HG03575 (cell line): Measurements from ENCODE around the gene ECE1.

Source experiments
- ATAC-seq: cut with Tn5 transposase; IDR thresholded peaks from one replicate; pipeline ENCODE4 v1.9.1; 2021; ENCODE audit not compliant: unreplicated experiment, insufficient number of reproducible peaks, low FRiP score; ENCODE audit errors: extremely low read depth

Gene ECE1

GRCh38 chr1:21289700-21290545, at the start of gene ECE1:
Gene ECE1 (minus strand): TSS chr1:21290463. CDS start chr1:21290414, 49 bp downstream.
- ATAC-seq, result no peak

GRCh38 chr1:21339356-21340229, 49.3 kb upstream of the ECE1 start:
- no peak for ATAC-seq

- no peak for ATAC-seq
Measured at GRCh38 chr1:21338573-21339355, 48.5 kb upstream of the ECE1 start.

GRCh38 chr1:21337928-21338572, 47.8 kb upstream of the ECE1 start:
- ATAC-seq, result no peak

- no peak for ATAC-seq
Measured at GRCh38 chr1:21337454-21337927, 47.2 kb upstream of the ECE1 start.

GRCh38 chr1:21337010-21337437, 46.8 kb upstream of the ECE1 start:
- no peak for ATAC-seq

GRCh38 chr1:21335750-21336224, 45.5 kb upstream of the ECE1 start:
- no peak for ATAC-seq

GRCh38 chr1:21335088-21335691, 44.9 kb upstream of the ECE1 start:
- no peak for ATAC-seq

GRCh38 chr1:21334214-21335087, 44.2 kb upstream of the ECE1 start:
- peak; percentile 53 for ATAC-seq

GRCh38 chr1:21333824-21334213, 43.6 kb upstream of the ECE1 start:
- no peak for ATAC-seq

GRCh38 chr1:21332554-21333311, 42.5 kb upstream of the ECE1 start:
- no peak for ATAC-seq

GRCh38 chr1:21331752-21332478, 41.7 kb upstream of the ECE1 start:
- ATAC-seq, result no peak

- ATAC-seq, result no peak
Measured at GRCh38 chr1:21330544-21330943, 40.3 kb upstream of the ECE1 start.

GRCh38 chr1:21329209-21329844, 39.1 kb upstream of the ECE1 start:
- ATAC-seq, result no peak

- no peak for ATAC-seq
Measured at GRCh38 chr1:21327566-21328323, 37.5 kb upstream of the ECE1 start.
